Measurements from ENCODE around the gene GLIS1. TPM values are rescaled to one million over a fixed set of nuclear protein-coding genes. Genes with fewer than 3 reads are reported as not detected.

Gene GLIS1
- total RNA-seq, 1 donor from 2014 or later = not detected

DNA sequence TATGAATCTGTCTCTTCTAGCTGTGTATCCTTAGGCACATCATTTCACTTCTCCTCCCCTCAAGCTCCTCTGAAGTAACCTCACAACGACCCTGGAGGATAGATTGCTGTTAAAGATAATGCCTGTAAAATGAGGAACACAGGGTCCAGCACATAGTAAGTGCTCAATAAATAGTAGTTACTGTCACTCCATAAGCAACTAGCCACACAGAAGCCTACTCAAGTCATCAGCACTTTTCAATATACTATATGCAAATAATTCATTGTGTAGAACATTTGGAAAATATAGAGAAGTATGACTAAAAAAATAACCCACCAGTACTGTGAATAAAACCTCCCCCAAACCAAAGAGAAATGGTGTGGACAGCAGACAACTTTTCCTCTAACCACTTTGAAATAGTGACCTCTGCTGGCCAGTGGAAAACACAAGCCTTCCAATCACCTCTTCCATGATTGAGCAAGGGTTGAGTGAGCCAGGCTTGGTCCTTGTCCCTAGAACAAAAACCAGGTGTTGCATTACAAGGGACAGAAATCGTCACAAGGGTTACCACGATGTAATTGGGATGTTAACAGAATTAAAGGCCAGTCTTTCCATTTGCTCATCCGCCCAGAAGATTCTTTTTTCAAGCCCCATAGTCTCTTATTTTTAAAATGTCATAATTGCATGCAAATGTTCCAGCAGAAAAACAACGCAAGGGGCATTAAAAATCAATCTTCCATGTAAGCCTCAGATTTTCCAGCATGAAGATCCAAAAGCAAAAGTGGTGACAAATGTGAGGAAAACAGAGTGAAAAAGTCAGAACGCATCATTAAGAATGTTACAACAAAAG, 15.7 kb upstream of the GLIS1 start:
- intact Hi-C loops (cut with micrococcal nuclease) = loop anchor here (1.0 kb wide), 1 partner anchor 476 kb away; no protein-coding TSS in a partner anchor
- Mint-ChIP-seq H3K36me3 (ENCODE audit: low read depth) (no peaks in the 10 kb centered on the region), H3K4me1 (no peaks in the 10 kb centered on the region), H3K27me3 (no peaks in the 10 kb centered on the region), H3K9me3 (no peaks in the 10 kb centered on the region), H3K27ac (no peak overlapping the region), H3K4me3 (no peak overlapping the region)
- TF ChIP-seq, protein P1, sequence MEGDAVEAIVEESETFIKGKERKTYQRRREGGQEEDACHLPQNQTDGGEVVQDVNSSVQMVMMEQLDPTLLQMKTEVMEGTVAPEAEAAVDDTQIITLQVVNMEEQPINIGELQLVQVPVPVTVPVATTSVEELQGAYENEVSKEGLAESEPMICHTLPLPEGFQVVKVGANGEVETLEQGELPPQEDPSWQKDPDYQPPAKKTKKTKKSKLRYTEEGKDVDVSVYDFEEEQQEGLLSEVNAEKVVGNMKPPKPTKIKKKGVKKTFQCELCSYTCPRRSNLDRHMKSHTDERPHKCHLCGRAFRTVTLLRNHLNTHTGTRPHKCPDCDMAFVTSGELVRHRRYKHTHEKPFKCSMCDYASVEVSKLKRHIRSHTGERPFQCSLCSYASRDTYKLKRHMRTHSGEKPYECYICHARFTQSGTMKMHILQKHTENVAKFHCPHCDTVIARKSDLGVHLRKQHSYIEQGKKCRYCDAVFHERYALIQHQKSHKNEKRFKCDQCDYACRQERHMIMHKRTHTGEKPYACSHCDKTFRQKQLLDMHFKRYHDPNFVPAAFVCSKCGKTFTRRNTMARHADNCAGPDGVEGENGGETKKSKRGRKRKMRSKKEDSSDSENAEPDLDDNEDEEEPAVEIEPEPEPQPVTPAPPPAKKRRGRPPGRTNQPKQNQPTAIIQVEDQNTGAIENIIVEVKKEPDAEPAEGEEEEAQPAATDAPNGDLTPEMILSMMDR (IDR thresholded peaks at IDR 0.05) = no peak
- DNase-seq = no peak
- ChIA-PET POLR2A (no interaction called here), CTCF (no interaction called here)
- no peak for ATAC-seq (ENCODE audit: low read depth)

DNA sequence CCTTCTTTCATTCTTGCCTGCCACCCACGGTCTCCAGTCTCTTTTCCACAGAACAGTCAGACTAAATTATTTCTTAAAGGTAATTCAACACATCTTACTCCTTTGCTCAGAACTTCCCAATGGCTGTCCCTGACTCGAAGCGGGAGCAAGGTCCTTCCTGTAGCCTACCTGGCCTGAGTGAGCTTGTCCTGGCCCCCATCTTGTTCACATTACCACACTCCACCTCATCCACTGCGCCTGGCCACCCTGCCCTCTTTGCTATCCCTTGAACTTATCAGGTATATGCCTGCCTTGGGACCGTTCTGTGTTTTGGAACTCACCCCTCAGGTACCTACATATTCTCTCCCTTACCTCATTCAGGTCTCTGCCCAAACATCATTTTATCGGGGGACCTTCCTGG, 13.3 kb upstream of the GLIS1 start:
- ChIA-PET CTCF (interaction anchor here (1.0 kb wide), 1 partner anchor 15 kb away, joined by 3 read pairs; no protein-coding TSS in a partner anchor), POLR2A (no interaction called here)
- TF ChIP-seq, protein P1 (IDR thresholded peaks at IDR 0.05) = no peak
- DNase-seq (no peak), ATAC-seq (ENCODE audit: low read depth) (no peak)
- Mint-ChIP-seq H3K27ac (no peak overlapping the region), H3K4me3 (no peak overlapping the region), H3K36me3 (ENCODE audit: low read depth) (no peaks in the 10 kb centered on the region), H3K9me3 (no peaks in the 10 kb centered on the region), H3K4me1 (no peaks in the 10 kb centered on the region), H3K27me3 (peaks cover 7% of the 10 kb centered on the region)
- intact Hi-C loops (cut with micrococcal nuclease) = no loop called here

DNA sequence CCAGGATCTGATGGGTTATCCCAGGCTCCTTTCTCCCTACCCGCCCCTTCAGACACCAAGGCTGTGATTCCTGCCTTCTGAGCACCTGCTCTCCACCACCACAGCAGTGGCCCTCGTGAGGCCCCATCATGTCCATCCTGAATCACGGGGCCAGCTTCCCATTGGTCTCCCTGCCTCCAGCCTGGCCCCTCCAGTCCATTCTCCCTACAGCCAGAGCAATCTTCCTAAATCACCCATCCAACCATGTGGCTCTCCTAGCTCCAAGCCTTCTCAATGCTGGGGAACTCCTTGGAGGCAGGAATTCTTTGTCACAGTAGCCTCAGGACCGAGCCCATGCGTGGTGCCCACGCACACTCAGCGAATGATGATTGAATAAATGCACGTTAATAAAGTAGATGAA, 8.9 kb upstream of the GLIS1 start:
- TF ChIP-seq, protein P1 (IDR thresholded peaks at IDR 0.05) = no peak
- Mint-ChIP-seq H3K27me3 (peaks cover 21% of the 10 kb centered on the region), H3K27ac (no peak overlapping the region), H3K4me3 (no peak overlapping the region), H3K36me3 (ENCODE audit: low read depth) (no peaks in the 10 kb centered on the region), H3K9me3 (peaks cover 8% of the 10 kb centered on the region), H3K4me1 (no peaks in the 10 kb centered on the region)
- ATAC-seq (ENCODE audit: low read depth) = no peak
- ChIA-PET CTCF (no interaction called here), POLR2A (no interaction called here)
- intact Hi-C loops (cut with micrococcal nuclease) = no loop called here
- no peak for DNase-seq

DNA sequence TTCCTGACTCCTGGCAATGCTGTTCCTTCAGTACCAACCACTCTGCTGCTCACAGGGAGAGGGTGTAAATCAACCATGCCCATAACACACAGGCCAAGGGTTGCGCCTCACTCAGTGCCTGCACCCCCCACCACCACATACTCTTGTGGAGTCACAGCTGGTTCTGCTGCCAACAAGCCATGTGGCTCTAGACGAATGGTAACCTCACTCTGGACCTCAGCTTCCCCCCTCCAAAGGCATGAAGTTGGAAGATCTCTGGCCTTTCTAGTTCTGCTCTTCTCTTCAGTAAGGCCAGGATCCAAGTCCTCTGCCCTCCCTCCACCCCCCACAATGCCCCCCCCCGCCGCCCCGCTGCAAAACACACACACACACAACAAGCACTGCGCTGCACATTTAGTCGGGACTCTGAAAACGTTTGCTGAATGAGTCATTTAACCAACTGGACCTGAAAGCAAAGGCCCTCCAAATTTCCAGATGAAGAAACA, 1.7 kb upstream of the GLIS1 start:
- ATAC-seq (ENCODE audit: low read depth) = no peak
- CTCF ChIA-PET = interaction anchor here (0.8 kb wide), 1 partner anchor 1678 kb away, joined by 3 read pairs; no protein-coding TSS in a partner anchor
- no peak overlapping the region for H3K4me3 Mint-ChIP-seq

More for the DNA sequence above, 1.7 kb upstream of the GLIS1 start:
- Mint-ChIP-seq H3K36me3 (ENCODE audit: low read depth) (no peaks in the 10 kb centered on the region), H3K4me1 (peaks cover 8% of the 10 kb centered on the region), H3K27ac (no peak overlapping the region), H3K27me3 (peaks cover 39% of the 10 kb centered on the region), H3K9me3 (peaks cover 14% of the 10 kb centered on the region)
- TF ChIP-seq, protein P1 (IDR thresholded peaks at IDR 0.05) = no peak
- intact Hi-C loops (cut with micrococcal nuclease) = no loop called here
- POLR2A ChIA-PET = no interaction called here
- DNase-seq = no peak
